Ishikawa (cell line): ENCODE results near the gene TAF3.

Experiments used
- CEBPB ChIP-seq: IDR thresholded peaks from 2 replicates; pipeline ENCODE4 v1.6.1; 2012
- EP300 ChIP-seq: IDR thresholded peaks from 2 replicates; pipeline ENCODE4 v1.6.1; 2012; ENCODE audit warnings: borderline replicate concordance
- MAX ChIP-seq: IDR thresholded peaks from 2 replicates; pipeline ENCODE4 v1.6.1; 2012
- RAD21 ChIP-seq: IDR thresholded peaks from 2 replicates; pipeline ENCODE4 v1.6.1; 2012; ENCODE audit warnings: low read depth
- REST ChIP-seq: IDR thresholded peaks from 2 replicates; pipeline ENCODE4 v1.6.1; 2012; ENCODE audit warnings: low read depth, mild to moderate bottlenecking
- TAF1 ChIP-seq: IDR thresholded peaks from 2 replicates; pipeline ENCODE4 v1.6.1; 2012; ENCODE audit warnings: low read depth, mild to moderate bottlenecking
- TEAD4 ChIP-seq: IDR thresholded peaks from 2 replicates; pipeline ENCODE4 v1.6.1; 2012

GRCh38 chr10:8061274-8062211 lies 243.2 kb downstream of the TAF3 start:
- TF ChIP-seq EP300, result no peak
- no peak for TF ChIP-seq CEBPB
- no peak for TF ChIP-seq TEAD4
- no peak for TF ChIP-seq MAX
- TF ChIP-seq TAF1, result no peak
- no peak for TF ChIP-seq RAD21
- TF ChIP-seq REST, result no peak
